Brain microvascular endothelial cell (primary cell): ENCODE results near the gene CTBP2.

ENCODE experiments used
- DNase-seq: peaks from one replicate; pipeline ENCODE4 v3.0.0-alpha.2; 2020
- H3K27ac ChIP-seq: fragments of 250-450 bp; sonication (Bioruptor Pico); 2 replicates; pipeline ENCODE4 v1.5.1; 2020; ENCODE audit warnings: mild to moderate bottlenecking, moderate library complexity
- H3K27me3 ChIP-seq: fragments of 250-450 bp; sonication (Bioruptor Pico); replicated peaks from 2 replicates; pipeline ENCODE4 v1.5.1; 2020; ENCODE audit warnings: mild to moderate bottlenecking
- H3K36me3 ChIP-seq: fragments of 250-450 bp; sonication (Bioruptor Pico); replicated peaks from 2 replicates; pipeline ENCODE4 v1.5.1; 2020; ENCODE audit warnings: mild to moderate bottlenecking
- H3K4me3 ChIP-seq: 2 replicates; pipeline ENCODE4 v1.5.1; 2011; ENCODE audit warnings: low read depth, mild to moderate bottlenecking, control low read depth, low read length, moderate library complexity
- in situ Hi-C: cut with HindIII; loops from 2 replicates; pipeline ENCODE4 v1.10.0; 2017; ENCODE audit warnings: low sequenced_read_pairs, low pct_ligation_motif_present
- TF ChIP-seq, protein P1 (sequence below): IDR thresholded peaks from 2 replicates; pipeline ENCODE4 v1.5.1; 2011; ENCODE audit warnings: low read depth, mild to moderate bottlenecking, moderate library complexity, low read length, control low read depth, inconsistent platforms; ENCODE audit errors: missing control alignments

CTBP2 gene

DNA sequence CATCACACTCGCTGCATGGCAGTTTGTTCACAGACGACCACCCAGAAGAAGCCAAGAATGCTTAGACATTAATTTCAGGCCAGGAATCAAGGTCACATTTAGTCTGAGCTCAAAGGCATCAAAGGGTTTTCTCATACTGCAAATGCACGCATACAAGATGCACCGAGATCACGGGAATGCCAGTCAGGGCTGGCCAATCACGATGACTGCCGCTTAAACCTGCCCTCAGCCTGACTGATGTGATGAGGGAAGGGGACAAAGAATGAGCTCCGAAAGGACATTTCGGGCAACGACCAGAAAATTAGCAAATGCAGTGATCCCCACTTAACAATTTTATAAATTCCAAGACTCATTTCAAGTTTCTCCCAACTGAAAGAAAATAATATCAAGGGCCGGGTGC, 20.2 kb downstream of the CTBP2 start:
- no peak for DNase-seq
- in situ Hi-C loops = no loop called here
- no peak overlapping the region for H3K27ac ChIP-seq
- peaks cover 3% of the 10 kb centered on the region for H3K36me3 ChIP-seq
- H3K27me3 ChIP-seq = no peaks in the 10 kb centered on the region
- TF ChIP-seq, protein P1, sequence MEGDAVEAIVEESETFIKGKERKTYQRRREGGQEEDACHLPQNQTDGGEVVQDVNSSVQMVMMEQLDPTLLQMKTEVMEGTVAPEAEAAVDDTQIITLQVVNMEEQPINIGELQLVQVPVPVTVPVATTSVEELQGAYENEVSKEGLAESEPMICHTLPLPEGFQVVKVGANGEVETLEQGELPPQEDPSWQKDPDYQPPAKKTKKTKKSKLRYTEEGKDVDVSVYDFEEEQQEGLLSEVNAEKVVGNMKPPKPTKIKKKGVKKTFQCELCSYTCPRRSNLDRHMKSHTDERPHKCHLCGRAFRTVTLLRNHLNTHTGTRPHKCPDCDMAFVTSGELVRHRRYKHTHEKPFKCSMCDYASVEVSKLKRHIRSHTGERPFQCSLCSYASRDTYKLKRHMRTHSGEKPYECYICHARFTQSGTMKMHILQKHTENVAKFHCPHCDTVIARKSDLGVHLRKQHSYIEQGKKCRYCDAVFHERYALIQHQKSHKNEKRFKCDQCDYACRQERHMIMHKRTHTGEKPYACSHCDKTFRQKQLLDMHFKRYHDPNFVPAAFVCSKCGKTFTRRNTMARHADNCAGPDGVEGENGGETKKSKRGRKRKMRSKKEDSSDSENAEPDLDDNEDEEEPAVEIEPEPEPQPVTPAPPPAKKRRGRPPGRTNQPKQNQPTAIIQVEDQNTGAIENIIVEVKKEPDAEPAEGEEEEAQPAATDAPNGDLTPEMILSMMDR = no peak
- no peak overlapping the region for H3K4me3 ChIP-seq

DNA sequence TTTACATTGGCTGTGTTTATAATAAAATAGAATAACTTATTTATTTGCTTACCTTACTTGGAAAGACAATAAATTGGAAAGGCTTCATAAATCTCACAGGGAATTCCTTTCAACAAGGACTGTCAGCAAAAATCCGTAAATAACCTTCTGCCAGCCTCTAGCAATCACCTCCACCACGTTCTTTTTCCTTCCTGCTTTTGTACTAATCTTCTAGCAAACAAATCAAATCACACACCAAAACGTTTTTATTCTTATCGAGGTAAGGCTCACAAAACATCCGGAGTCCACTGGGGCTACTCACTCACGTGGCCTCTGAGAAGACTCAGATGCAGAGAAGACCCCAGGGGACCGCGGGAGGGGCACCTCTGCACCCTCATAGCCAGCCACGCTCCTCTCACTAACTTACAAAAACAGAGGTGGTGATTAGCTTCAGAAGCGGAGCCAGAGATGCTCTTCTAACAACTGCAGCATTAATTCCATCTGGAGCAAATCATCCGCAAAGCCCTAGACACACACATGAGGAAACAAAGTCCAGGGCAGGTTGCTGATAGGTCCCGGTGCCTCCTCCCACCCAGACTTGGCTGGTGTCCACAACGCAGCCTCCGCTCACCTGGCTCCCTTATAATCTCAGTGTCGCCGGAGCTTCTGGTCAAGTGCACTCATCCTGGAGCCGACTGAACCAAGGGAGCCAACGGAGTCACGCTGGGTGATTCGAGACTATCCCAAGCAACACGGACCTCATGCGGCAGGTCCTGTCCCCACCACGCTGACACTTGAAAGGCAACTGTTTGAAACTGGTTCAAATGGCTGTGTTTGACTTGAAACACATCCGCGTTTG, 22.5 kb downstream of the CTBP2 start:
- TF ChIP-seq, protein P1 = no peak
- Histone ChIP-seq H3K4me3 (no peak overlapping the region), H3K27ac (no peak overlapping the region), H3K27me3 (no peaks in the 10 kb centered on the region), H3K36me3 (peaks cover 12% of the 10 kb centered on the region)
- in situ Hi-C loops = no loop called here
- no peak for DNase-seq

DNA sequence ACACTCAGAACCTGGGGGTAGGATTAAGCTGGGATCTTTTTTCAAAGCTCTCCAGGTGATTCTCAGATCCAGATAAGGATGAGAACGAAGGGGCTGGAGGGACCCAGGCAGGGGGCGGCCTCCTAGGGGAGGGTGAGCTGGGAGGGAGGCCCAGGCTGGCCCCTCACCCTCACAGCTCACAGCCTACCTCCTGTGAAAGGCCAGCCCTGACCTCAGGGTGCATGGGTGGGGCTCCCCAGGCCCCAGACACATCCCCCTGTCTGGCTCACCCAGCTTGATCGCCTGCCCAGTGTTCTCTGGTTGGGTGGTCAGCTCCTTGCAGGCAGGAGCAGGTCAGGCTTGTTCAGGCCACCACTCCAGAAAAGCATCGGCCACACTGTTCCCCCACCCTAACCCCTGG, 24.3 kb downstream of the CTBP2 start:
- no peak overlapping the region for H3K4me3 ChIP-seq
- TF ChIP-seq, protein P1 = no peak
- in situ Hi-C loops = no loop called here
- H3K27me3 ChIP-seq = no peaks in the 10 kb centered on the region
- no peak overlapping the region for H3K27ac ChIP-seq
- DNase-seq = no peak
- H3K36me3 ChIP-seq = peaks cover 16% of the 10 kb centered on the region

- Histone ChIP-seq H3K27ac (no peak overlapping the region), H3K27me3 (no peaks in the 10 kb centered on the region), H3K36me3 (peaks cover 16% of the 10 kb centered on the region), H3K4me3 (no peak overlapping the region)
- in situ Hi-C loops = no loop called here
- no peak for DNase-seq
- TF ChIP-seq, protein P1 = no peak
Measured at GRCh38 chr10:125135771-125136035, 24.7 kb downstream of the CTBP2 start.

DNA sequence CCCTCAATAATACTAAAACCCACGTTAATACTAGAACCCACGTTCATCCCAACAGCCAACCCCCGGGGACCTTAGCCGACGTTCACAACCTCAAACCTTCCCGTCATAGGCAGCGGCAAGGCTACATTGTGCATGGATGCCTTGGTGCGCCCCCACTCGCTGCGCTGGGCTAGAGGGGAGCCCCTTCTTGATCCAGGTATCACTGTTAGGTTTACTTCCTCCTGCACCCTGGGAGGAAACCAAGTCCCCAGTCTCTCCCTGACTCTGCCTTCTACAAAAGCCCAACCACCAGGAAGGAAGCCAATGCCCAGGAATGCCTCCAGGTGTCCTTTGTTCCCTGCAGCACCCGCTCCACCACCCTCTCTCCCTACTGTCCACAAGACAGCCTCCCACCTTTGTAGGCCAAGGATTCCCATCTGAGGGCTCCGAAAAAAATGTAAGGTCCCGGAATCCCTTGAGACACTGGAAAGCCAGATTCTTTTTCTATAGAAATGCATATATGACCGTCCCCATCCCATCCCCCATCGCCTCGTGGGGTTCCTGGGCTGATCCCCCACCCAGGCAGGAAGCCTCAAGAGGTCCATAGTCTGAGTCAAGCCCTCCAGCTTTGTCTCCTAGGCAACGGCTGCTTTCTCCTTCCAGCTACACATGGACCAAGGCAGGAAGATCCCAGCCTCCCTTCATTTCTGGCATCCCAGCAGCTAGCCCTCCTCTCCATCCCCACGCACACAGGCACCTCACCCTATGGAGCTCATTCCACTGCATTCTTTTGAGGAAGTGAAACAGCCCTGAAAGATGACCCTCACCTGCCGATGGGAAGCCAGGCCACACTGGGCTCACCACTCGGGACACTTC, 25.2 kb downstream of the CTBP2 start:
- DNase-seq = no peak
- no peak overlapping the region for H3K4me3 ChIP-seq
- peaks cover 16% of the 10 kb centered on the region for H3K36me3 ChIP-seq
- TF ChIP-seq, protein P1 = no peak
- no peak overlapping the region for H3K27ac ChIP-seq
- in situ Hi-C loops = no loop called here
- no peaks in the 10 kb centered on the region for H3K27me3 ChIP-seq
